Neural cell (in vitro differentiated cells): Measurements from ENCODE around the gene GTF2A1.

Source experiments
- EP300 ChIP-seq: fragments of 450-650 bp; conservative IDR thresholded peaks from 2 replicates; pipeline ENCODE4 v1.6.1; 2014; ENCODE audit warnings: antibody characterized with exemption, mild to moderate bottlenecking, moderate library complexity; ENCODE audit not compliant: poor library complexity, severe bottlenecking
- EZH2 ChIP-seq: fragments of 200-600, 300-800 bp; shearing (Covaris generic), sonication (generic); IDR thresholded peaks from 2 replicates; pipeline ENCODE4 v1.6.1; 2014; ENCODE audit warnings: antibody characterized with exemption, low read length, borderline replicate concordance, mild to moderate bottlenecking; ENCODE audit not compliant: insufficient read depth, poor library complexity, severe bottlenecking
- MXI1 ChIP-seq: fragments of 450-650 bp; conservative IDR thresholded peaks from 2 replicates; pipeline ENCODE4 v1.6.1; 2014; ENCODE audit warnings: antibody characterized with exemption, mild to moderate bottlenecking; ENCODE audit not compliant: poor library complexity, severe bottlenecking
- POLR2AphosphoS5 ChIP-seq: IDR thresholded peaks from 2 replicates; pipeline ENCODE4 v1.6.1; 2012
- RAD21 ChIP-seq: fragments of 450-650 bp; conservative IDR thresholded peaks from 2 replicates; pipeline ENCODE4 v1.6.1; 2014; ENCODE audit warnings: antibody characterized with exemption, mild to moderate bottlenecking, moderate library complexity
- TF ChIP-seq, protein P1 (sequence below): fragments of 450-650 bp; IDR thresholded peaks from 2 replicates; pipeline ENCODE4 v1.5.1; 2014; ENCODE audit warnings: antibody characterized with exemption, mild to moderate bottlenecking, moderate library complexity; ENCODE audit not compliant: poor library complexity, severe bottlenecking
- TF ChIP-seq, protein P2 (sequence below): IDR thresholded peaks from 2 replicates; pipeline ENCODE4 v1.6.1; 2012; ENCODE audit warnings: borderline replicate concordance

DNA sequence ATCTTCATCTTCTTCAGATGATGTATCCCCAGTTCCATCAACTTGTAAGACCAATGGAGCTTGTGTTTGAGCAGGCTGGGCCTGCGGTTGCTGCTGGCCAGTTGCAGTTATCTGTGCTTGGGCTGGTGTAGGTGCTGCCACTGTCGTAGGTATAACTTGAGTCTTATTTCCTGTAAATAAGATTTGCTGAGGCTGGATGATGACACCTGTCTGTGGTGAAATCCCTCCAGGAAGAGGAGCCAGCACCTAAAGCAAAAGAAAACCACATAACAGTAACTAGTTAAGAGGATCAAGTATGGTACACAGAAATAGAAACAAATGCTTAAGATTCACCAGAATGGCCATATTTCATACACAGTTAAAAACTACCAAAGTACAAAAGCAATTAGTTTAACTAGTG lies 28.2 kb downstream of the GTF2A1 start:
- TF ChIP-seq, protein P1, sequence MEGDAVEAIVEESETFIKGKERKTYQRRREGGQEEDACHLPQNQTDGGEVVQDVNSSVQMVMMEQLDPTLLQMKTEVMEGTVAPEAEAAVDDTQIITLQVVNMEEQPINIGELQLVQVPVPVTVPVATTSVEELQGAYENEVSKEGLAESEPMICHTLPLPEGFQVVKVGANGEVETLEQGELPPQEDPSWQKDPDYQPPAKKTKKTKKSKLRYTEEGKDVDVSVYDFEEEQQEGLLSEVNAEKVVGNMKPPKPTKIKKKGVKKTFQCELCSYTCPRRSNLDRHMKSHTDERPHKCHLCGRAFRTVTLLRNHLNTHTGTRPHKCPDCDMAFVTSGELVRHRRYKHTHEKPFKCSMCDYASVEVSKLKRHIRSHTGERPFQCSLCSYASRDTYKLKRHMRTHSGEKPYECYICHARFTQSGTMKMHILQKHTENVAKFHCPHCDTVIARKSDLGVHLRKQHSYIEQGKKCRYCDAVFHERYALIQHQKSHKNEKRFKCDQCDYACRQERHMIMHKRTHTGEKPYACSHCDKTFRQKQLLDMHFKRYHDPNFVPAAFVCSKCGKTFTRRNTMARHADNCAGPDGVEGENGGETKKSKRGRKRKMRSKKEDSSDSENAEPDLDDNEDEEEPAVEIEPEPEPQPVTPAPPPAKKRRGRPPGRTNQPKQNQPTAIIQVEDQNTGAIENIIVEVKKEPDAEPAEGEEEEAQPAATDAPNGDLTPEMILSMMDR = no peak
- no peak for TF ChIP-seq EZH2
- TF ChIP-seq POLR2AphosphoS5 = no peak
- TF ChIP-seq EP300 = no peak
- TF ChIP-seq RAD21 = no peak
- TF ChIP-seq, protein P2, sequence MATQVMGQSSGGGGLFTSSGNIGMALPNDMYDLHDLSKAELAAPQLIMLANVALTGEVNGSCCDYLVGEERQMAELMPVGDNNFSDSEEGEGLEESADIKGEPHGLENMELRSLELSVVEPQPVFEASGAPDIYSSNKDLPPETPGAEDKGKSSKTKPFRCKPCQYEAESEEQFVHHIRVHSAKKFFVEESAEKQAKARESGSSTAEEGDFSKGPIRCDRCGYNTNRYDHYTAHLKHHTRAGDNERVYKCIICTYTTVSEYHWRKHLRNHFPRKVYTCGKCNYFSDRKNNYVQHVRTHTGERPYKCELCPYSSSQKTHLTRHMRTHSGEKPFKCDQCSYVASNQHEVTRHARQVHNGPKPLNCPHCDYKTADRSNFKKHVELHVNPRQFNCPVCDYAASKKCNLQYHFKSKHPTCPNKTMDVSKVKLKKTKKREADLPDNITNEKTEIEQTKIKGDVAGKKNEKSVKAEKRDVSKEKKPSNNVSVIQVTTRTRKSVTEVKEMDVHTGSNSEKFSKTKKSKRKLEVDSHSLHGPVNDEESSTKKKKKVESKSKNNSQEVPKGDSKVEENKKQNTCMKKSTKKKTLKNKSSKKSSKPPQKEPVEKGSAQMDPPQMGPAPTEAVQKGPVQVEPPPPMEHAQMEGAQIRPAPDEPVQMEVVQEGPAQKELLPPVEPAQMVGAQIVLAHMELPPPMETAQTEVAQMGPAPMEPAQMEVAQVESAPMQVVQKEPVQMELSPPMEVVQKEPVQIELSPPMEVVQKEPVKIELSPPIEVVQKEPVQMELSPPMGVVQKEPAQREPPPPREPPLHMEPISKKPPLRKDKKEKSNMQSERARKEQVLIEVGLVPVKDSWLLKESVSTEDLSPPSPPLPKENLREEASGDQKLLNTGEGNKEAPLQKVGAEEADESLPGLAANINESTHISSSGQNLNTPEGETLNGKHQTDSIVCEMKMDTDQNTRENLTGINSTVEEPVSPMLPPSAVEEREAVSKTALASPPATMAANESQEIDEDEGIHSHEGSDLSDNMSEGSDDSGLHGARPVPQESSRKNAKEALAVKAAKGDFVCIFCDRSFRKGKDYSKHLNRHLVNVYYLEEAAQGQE = no peak
- no peak for TF ChIP-seq MXI1
